ENCODE data around the gene TFB2M.
"Not testable (repeated sequence)": the region's sequence is repeated elsewhere in the genome, so short reads cannot be mapped to it uniquely, and the experiment has no call there.

Gene TFB2M

DNA sequence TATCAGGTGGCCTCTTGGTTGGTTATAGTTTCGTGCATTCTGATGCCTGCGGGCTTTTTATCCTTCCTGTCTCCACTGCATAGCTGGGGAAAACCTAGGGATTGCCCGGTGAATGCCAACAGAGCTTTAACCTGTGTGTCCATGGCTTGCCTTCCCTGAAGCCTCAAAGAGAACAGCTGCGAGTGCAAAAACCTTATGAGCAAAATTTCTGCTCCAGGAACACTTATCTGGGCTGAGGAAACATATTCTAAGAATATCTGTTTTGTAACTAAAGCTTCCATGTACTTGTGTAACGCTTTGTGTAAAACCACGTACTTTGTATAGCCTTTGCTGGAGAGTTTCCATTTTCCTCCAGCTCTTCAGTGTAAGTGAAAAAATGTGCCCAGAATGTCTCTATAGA is 7.4 kb upstream of the TFB2M start:
- H3K9me3 ChIP-seq (ENCODE audit: control insufficient read depth in 5 of 5, low read length in 5 of 5): no peaks in the 10 kb centered on the region
- H3K27ac ChIP-seq (ENCODE audit: low read depth, low read length): peak overlapping the region; percentile 64
- H3K4me1 ChIP-seq (ENCODE audit: control insufficient read depth in 5 of 5, insufficient read depth in 5 of 5, low read length in 5 of 5): peaks cover 0 to 42% (median 22%) of the 10 kb centered on the region in 5 donors
- no peak overlapping the region for H3K4me3 ChIP-seq (ENCODE audit: low read depth in 1 of 5, low read length in 5 of 5)
- no peaks in the 10 kb centered on the region for H3K36me3 ChIP-seq (ENCODE audit: control insufficient read depth in 5 of 5, insufficient read depth in 5 of 5, low read length in 5 of 5)
- H3K27me3 ChIP-seq (ENCODE audit: control insufficient read depth in 5 of 5, insufficient read depth in 4 of 5, low read length in 5 of 5): no peaks in the 10 kb centered on the region
- H3K9ac ChIP-seq (ENCODE audit: low read length in 5 of 5): peak overlapping the region in 2 of 5 donors; percentile 1 to 48

DNA sequence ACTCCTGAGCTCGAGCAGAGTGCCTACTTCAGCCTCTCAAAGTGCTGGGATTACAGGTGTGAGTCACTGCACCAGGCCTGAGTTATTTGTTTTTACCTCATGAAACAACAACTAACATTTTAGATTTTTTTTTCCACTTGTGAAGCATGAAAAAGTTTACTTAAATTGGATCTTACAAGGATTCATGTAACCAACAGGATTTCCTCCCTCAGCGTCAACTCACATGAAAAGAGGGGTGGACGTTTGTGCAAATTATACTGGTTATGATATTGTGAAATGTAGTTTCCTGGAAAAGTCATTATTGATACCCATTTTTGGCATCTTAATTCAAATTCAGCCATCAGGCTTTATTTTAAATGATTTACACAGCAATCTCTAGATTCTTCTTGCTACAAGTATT is 6.7 kb upstream of the TFB2M start:
- Histone ChIP-seq H3K9ac (ENCODE audit: low read length in 5 of 5) (no peak overlapping the region), H3K4me3 (ENCODE audit: low read depth in 1 of 5, low read length in 5 of 5) (no peak overlapping the region), H3K27me3 (ENCODE audit: control insufficient read depth in 5 of 5, insufficient read depth in 4 of 5, low read length in 5 of 5) (no peaks in the 10 kb centered on the region), H3K4me1 (ENCODE audit: control insufficient read depth in 5 of 5, insufficient read depth in 5 of 5, low read length in 5 of 5) (peaks cover 0 to 48% (median 29%) of the 10 kb centered on the region in 5 donors), H3K27ac (ENCODE audit: low read depth, low read length) (peak overlapping the region; percentile 64), H3K9me3 (ENCODE audit: control insufficient read depth in 5 of 5, low read length in 5 of 5) (no peaks in the 10 kb centered on the region), H3K36me3 (ENCODE audit: control insufficient read depth in 5 of 5, insufficient read depth in 5 of 5, low read length in 5 of 5) (no peaks in the 10 kb centered on the region)

DNA sequence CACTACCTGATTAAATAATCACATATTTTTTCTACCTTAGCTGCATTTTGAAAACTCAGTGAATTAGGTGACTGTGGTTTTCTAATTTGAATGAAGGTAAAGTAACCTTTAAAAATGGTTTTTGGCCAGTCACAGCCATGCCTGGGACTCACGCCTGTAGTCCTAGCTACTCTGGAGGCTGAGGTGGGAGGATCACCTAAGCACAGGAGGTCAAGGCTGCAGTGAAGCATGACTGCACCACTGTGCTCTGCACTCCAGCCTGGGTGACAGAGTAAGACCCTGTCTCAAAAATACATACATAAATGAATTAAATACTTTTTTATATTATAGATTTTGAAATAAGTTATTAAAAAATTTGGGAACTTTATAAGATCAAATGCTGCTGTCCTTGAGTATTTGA is 5.9 kb upstream of the TFB2M start:
- Histone ChIP-seq H3K9ac (ENCODE audit: low read length in 5 of 5) (no peak overlapping the region), H3K27ac (ENCODE audit: low read depth, low read length) (peak overlapping the region; percentile 64), H3K27me3 (ENCODE audit: control insufficient read depth in 5 of 5, insufficient read depth in 4 of 5, low read length in 5 of 5) (no peaks in the 10 kb centered on the region), H3K36me3 (ENCODE audit: control insufficient read depth in 5 of 5, insufficient read depth in 5 of 5, low read length in 5 of 5) (no peaks in the 10 kb centered on the region), H3K4me1 (ENCODE audit: control insufficient read depth in 5 of 5, insufficient read depth in 5 of 5, low read length in 5 of 5) (peaks cover 0 to 52% (median 37%) of the 10 kb centered on the region in 5 donors), H3K4me3 (ENCODE audit: low read depth in 1 of 5, low read length in 5 of 5) (no peak overlapping the region), H3K9me3 (ENCODE audit: control insufficient read depth in 5 of 5, low read length in 5 of 5) (no peaks in the 10 kb centered on the region)

DNA sequence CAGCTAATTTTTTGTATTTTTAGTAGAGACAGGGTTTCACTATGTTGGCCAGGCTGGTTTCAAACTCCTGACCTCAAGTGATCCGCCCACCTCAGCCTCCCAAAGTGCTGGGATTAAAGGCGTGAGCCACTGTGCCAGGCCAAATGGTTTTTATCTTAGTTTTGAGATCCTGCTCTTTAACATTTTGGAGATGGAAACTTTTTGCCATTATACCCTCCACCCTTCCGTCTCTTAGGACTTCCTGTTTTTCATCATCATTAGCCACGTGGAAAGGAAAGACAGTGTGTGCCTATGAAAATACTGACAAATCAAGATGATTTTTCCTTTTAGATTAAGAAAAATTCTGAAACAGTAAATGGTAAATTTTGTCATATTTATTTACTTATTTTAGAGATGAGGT is 5.2 kb upstream of the TFB2M start:
- not testable (repeated sequence) for H3K4me3 ChIP-seq (ENCODE audit: low read depth in 1 of 5, low read length in 5 of 5); H3K9me3 ChIP-seq (ENCODE audit: control insufficient read depth in 5 of 5, low read length in 5 of 5); H3K9ac ChIP-seq (ENCODE audit: low read length in 5 of 5); H3K36me3 ChIP-seq (ENCODE audit: control insufficient read depth in 5 of 5, insufficient read depth in 5 of 5, low read length in 5 of 5); H3K27me3 ChIP-seq (ENCODE audit: control insufficient read depth in 5 of 5, insufficient read depth in 4 of 5, low read length in 5 of 5)
- Histone ChIP-seq H3K4me1 (ENCODE audit: control insufficient read depth in 5 of 5, insufficient read depth in 5 of 5, low read length in 5 of 5) (peaks cover 0 to 52% (median 37%) of the 10 kb centered on the region in 5 donors), H3K27ac (ENCODE audit: low read depth, low read length) (peak overlapping the region; percentile 64)

- Histone ChIP-seq H3K4me3 (ENCODE audit: low read depth in 1 of 5, low read length in 5 of 5) (peak overlapping the region in 2 of 5 donors; percentile 0 to 28), H3K9me3 (ENCODE audit: control insufficient read depth in 5 of 5, low read length in 5 of 5) (no peaks in the 10 kb centered on the region), H3K27ac (ENCODE audit: low read depth, low read length) (peak overlapping the region; percentile 64), H3K4me1 (ENCODE audit: control insufficient read depth in 5 of 5, insufficient read depth in 5 of 5, low read length in 5 of 5) (peaks cover 4 to 65% (median 50%) of the 10 kb centered on the region in 5 donors), H3K9ac (ENCODE audit: low read length in 5 of 5) (peak overlapping the region in 1 of 5 donors; percentile 2), H3K36me3 (ENCODE audit: control insufficient read depth in 5 of 5, insufficient read depth in 5 of 5, low read length in 5 of 5) (no peaks in the 10 kb centered on the region), H3K27me3 (ENCODE audit: control insufficient read depth in 5 of 5, insufficient read depth in 4 of 5, low read length in 5 of 5) (no peaks in the 10 kb centered on the region)
Observed at GRCh38 chr1:246569248-246570238, 3.5 kb upstream of the TFB2M start.

DNA sequence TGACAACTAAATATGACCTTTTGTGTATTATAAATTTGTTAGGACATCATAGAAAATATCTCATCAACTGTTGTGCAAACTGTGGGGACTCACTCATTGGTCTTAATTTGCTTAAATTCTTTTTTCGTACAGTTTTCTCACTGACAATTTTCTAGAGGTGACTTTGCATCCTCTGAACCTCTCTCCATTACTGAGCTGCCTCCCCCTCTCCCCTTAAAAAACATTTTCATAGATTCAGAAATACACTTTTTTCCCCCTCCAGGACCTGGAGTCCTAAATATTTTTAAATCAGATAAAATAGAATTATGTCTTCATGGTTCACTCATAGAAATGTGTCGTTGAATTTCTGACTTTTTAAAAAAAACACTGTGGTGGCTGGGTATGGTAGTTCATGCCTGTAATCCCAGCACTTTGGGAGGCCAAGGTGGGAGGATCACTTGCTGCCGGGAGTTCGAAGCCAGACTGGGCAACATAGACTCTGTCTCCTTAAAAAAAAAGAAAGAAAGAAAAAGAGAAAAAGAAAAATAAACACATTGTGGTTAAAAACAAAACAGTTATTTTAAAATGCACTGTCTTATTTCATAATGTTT is 1.7 kb upstream of the TFB2M start:
- Histone ChIP-seq H3K4me3 (ENCODE audit: low read depth in 1 of 5, low read length in 5 of 5) (peak overlapping the region; percentile 90 to 98 (median 98)), H3K9me3 (ENCODE audit: control insufficient read depth in 5 of 5, low read length in 5 of 5) (no peaks in the 10 kb centered on the region), H3K36me3 (ENCODE audit: control insufficient read depth in 5 of 5, insufficient read depth in 5 of 5, low read length in 5 of 5) (peaks cover 0 to 5% (median 3%) of the 10 kb centered on the region in 5 donors), H3K9ac (ENCODE audit: low read length in 5 of 5) (peak overlapping the region; percentile 14 to 98 (median 92)), H3K27ac (ENCODE audit: low read depth, low read length) (peak overlapping the region; percentile 97), H3K4me1 (ENCODE audit: control insufficient read depth in 5 of 5, insufficient read depth in 5 of 5, low read length in 5 of 5) (peaks cover 4 to 63% (median 44%) of the 10 kb centered on the region in 5 donors), H3K27me3 (ENCODE audit: control insufficient read depth in 5 of 5, insufficient read depth in 4 of 5, low read length in 5 of 5) (no peaks in the 10 kb centered on the region)

DNA sequence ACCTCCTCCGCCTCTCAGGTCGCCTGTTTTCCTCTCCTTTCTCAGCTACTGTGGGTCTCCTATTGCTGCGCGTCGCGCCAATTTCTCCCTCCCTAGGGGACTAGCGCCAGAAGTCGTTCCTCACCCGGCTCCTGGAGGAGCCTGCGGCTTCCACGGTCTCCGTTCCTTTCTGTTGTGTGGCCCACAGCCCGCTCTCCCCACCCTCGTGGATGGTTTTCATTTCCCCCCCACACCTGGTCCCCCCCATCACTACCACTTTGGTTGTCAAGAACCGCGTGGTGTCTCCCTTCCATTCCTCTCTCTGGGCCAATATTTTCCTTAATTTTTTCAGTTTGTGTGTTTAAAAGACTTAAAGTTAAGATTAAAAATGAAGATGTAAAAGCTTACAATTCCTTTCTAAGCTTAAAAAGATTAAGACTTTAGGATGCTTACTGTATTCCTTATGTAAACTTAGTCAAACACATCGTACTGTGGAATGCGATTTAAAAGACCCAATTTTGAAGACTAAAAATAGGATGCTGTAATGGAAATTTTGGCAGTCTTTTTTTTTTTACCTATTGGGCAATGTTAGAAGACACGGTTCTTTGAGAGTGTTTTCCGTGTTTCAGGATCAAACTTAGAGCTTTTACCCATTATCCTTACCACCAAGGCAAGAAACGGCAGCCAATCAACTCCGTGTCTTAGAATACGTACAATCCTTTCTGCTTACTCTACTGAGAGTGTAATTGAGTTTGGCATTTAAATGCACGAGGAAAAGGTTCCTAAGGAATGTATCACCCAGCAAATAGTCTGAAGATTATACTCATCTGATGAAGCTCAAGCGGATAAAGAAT is 968 bp upstream of the TFB2M start:
- Histone ChIP-seq H3K9ac (ENCODE audit: low read length in 5 of 5) (peak overlapping the region; percentile 81 to 98 (median 95)), H3K27ac (ENCODE audit: low read depth, low read length) (peak overlapping the region; percentile 97), H3K27me3 (ENCODE audit: control insufficient read depth in 5 of 5, insufficient read depth in 4 of 5, low read length in 5 of 5) (no peaks in the 10 kb centered on the region), H3K4me3 (ENCODE audit: low read depth in 1 of 5, low read length in 5 of 5) (peak overlapping the region; percentile 90 to 98 (median 98)), H3K4me1 (ENCODE audit: control insufficient read depth in 5 of 5, insufficient read depth in 5 of 5, low read length in 5 of 5) (peaks cover 4 to 63% (median 43%) of the 10 kb centered on the region in 5 donors), H3K36me3 (ENCODE audit: control insufficient read depth in 5 of 5, insufficient read depth in 5 of 5, low read length in 5 of 5) (peaks cover 0 to 8% (median 3%) of the 10 kb centered on the region in 5 donors), H3K9me3 (ENCODE audit: control insufficient read depth in 5 of 5, low read length in 5 of 5) (no peaks in the 10 kb centered on the region)

- Histone ChIP-seq H3K27me3 (ENCODE audit: control insufficient read depth in 5 of 5, insufficient read depth in 4 of 5, low read length in 5 of 5) (no peaks in the 10 kb centered on the region), H3K4me1 (ENCODE audit: control insufficient read depth in 5 of 5, insufficient read depth in 5 of 5, low read length in 5 of 5) (peaks cover 4 to 55% (median 41%) of the 10 kb centered on the region in 5 donors), H3K9ac (ENCODE audit: low read length in 5 of 5) (peak overlapping the region; percentile 50 to 98 (median 95)), H3K9me3 (ENCODE audit: control insufficient read depth in 5 of 5, low read length in 5 of 5) (no peaks in the 10 kb centered on the region), H3K36me3 (ENCODE audit: control insufficient read depth in 5 of 5, insufficient read depth in 5 of 5, low read length in 5 of 5) (peaks cover 0 to 8% (median 3%) of the 10 kb centered on the region in 5 donors), H3K27ac (ENCODE audit: low read depth, low read length) (peak overlapping the region; percentile 97), H3K4me3 (ENCODE audit: low read depth in 1 of 5, low read length in 5 of 5) (peak overlapping the region; percentile 90 to 98 (median 98))
Observed at GRCh38 chr1:246565751-246566127, 322 bp downstream of the TFB2M start.

GRCh38 chr1:246564839-246565750 is 966 bp downstream of the TFB2M start:
- H3K36me3 ChIP-seq (ENCODE audit: control insufficient read depth in 5 of 5, insufficient read depth in 5 of 5, low read length in 5 of 5): peaks cover 0 to 15% (median 5%) of the 10 kb centered on the region in 5 donors
- H3K27me3 ChIP-seq (ENCODE audit: control insufficient read depth in 5 of 5, insufficient read depth in 4 of 5, low read length in 5 of 5): no peaks in the 10 kb centered on the region
- H3K27ac ChIP-seq (ENCODE audit: low read depth, low read length): peak overlapping the region; percentile 97
- no peaks in the 10 kb centered on the region for H3K9me3 ChIP-seq (ENCODE audit: control insufficient read depth in 5 of 5, low read length in 5 of 5)
- H3K4me1 ChIP-seq (ENCODE audit: control insufficient read depth in 5 of 5, insufficient read depth in 5 of 5, low read length in 5 of 5): peaks cover 4 to 49% (median 35%) of the 10 kb centered on the region in 5 donors
- peak overlapping the region; percentile 90 to 98 (median 98) for H3K4me3 ChIP-seq (ENCODE audit: low read depth in 1 of 5, low read length in 5 of 5)
- peak overlapping the region; percentile 50 to 98 (median 95) for H3K9ac ChIP-seq (ENCODE audit: low read length in 5 of 5)
